AG09319 (cell line): ENCODE measurements around the gene ZNF598.

ENCODE experiments used
- DNase-seq: peaks from one replicate; pipeline ENCODE4 v3.0.0-alpha.2; 2010; ENCODE audit warnings: low read depth; ENCODE audit errors: extremely low read depth
- TF ChIP-seq, protein P1 (sequence below): IDR thresholded peaks from 2 replicates; pipeline ENCODE4 v1.5.1; 2011; ENCODE audit warnings: low read depth, mild to moderate bottlenecking, inconsistent platforms, low read length, moderate library complexity

The ZNF598 gene

DNA sequence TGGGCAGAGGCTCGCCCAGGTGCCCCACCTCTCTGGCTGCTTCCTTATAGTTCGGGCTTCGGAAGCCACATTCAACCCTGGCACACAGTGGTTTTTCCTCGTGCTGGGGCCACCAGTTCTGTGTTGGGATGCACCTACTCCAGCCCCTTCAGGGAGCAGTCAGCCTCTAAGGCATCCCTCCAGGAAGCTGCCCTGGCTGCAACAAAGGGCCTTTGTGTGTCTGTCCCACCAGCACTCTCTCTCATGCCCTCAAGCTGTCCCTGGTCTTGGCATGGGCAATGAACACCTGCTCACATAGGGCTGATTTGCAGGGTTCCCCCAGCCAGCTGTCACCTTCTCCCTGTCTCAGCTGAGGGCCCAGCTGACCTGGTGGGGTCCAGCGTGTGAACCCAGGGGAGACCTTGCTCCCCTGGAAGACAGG lies 27.6 kb downstream of the ZNF598 start:
- TF ChIP-seq, protein P1, sequence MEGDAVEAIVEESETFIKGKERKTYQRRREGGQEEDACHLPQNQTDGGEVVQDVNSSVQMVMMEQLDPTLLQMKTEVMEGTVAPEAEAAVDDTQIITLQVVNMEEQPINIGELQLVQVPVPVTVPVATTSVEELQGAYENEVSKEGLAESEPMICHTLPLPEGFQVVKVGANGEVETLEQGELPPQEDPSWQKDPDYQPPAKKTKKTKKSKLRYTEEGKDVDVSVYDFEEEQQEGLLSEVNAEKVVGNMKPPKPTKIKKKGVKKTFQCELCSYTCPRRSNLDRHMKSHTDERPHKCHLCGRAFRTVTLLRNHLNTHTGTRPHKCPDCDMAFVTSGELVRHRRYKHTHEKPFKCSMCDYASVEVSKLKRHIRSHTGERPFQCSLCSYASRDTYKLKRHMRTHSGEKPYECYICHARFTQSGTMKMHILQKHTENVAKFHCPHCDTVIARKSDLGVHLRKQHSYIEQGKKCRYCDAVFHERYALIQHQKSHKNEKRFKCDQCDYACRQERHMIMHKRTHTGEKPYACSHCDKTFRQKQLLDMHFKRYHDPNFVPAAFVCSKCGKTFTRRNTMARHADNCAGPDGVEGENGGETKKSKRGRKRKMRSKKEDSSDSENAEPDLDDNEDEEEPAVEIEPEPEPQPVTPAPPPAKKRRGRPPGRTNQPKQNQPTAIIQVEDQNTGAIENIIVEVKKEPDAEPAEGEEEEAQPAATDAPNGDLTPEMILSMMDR = no peak
- no peak for DNase-seq

GRCh38 chr16:1981398-1981836 lies 28.2 kb downstream of the ZNF598 start, which contains the start of gene NOXO1:
Gene NOXO1, minus strand, starts transcription at chr16:1981469. Its CDS starts 290 bp downstream, at chr16:1981179.
- no peak for DNase-seq
- TF ChIP-seq, protein P1 = no peak

GRCh38 chr16:1980770-1981087 lies 28.9 kb downstream of the ZNF598 start:
- DNase-seq = no peak
- TF ChIP-seq, protein P1 = no peak

DNA sequence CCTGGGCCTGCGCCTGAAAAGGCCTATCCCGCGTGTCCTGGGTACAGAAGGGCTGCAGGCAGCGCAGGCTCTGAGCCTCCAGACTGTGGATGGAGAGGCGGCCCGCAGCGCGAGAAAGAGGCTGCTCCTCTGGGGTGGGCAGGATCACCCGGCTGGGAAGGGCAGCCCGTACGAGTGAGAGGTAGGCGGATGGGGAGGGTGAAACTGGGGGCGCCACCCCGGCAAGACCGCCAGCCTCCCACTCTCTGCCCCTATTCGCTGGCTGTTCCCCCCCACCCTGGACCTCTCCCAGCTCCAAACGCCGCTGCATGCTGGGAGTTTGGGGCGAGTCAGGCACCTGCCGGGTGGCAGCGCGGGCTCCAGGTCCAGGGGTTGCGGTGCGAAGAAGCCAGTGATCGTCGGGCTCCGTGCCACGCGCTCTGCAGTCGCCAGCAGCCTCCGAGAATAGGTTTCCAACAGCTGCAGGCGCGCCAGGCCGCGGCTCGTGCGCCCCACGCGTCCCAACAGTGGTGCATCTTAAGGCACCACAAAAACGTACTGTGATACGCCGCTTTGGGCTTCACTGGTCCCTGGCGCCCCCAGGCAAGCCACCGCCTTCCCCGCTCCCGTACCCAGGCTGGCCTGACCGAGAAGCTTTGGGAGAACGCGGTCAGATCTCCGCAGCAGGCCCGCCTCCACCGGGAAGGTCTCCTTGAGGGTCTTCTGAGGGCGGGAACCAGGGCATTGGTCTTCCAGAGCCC lies 29.4 kb downstream of the ZNF598 start:
- DNase-seq = no peak
- TF ChIP-seq, protein P1 = no peak

DNA sequence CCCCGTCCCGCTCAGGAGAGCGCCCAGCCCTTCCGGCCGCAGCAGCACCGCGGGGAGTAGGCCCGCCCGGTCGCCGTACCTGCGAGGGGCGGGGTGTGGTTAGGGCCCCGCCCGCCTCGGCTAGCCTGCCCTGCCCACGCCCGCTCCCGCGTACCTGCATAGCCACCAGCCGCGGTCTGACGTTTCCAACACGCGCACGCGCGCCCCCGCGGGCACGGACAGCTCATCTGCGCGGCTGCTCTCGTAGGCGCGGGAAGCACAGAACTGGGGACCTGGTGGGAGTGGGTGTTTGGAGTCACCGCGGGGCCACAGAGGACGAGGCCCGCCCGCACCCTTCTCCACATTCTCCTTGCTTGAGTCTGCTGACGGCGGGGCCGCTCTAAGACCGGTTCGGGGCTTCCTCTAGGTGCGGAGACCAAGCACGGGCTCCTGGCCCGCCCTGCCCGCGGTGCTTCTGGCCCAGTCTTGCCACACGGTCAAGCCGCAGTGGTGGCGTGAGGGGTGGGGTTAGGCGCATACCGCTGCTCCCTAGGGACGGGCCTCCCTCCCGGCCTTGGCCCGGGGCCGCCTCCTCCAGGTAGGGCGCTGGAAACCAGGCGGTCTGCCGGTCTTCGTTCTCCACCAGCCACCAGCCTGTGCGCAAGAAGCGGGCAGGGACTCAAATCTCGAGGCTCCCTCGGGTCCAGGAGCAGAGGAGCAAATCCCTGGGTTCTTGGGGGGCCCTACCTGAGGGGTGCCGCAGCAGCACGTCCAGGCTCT lies 30.2 kb downstream of the ZNF598 start:
- TF ChIP-seq, protein P1 = no peak
- no peak for DNase-seq

DNA sequence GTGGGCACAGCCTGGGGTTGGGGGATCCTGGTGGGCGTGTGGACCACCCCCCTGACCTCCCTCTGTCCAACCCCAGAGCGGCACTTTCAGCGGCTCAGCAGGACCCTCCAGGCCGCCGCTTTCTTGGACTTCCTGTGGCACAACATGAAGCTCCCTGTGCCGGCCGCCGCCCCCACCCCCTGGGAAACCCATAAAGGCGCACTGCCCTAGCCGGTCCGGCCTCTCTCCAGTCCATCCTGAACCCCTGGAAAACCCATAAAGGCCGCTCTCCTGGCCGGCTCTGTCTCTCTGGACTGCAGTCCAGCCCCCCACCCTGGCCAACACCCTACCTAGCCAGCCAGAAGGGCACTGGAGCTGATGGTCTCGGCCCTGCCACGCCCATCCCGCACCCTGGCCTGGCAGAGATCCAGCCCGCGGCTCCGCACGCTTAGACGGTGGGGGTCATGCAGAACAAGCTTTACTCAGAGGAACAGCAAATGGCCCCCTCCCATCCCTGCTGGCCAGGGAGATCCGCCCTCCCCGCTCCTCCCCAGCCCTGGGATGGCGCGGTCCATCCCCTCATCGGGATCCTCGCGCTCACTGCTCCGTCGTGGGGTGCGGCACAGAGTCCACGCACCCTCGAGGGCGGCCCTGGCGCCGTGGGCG lies 31.0 kb downstream of the ZNF598 start:
- TF ChIP-seq, protein P1 = no peak
- no peak for DNase-seq

DNA sequence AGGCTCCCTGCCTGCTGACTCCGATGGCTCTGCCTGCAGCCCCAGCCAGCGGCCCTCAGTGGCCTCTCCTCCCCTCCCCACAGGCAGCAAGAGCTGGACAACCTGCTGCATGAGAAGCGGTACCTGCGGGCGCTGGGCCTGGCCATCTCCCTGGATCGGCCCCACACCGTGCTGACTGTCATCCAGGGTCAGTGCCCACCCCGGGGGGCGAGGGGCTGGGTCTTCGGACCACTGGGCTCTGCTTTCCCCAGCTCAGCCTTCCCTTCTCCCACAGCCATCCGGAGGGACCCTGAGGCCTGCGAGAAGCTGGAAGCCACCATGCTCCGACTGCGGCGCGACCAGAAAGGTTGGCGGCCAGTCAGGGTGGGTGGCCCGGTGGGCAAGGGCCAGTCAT lies 31.7 kb downstream of the ZNF598 start:
- DNase-seq = no peak
- TF ChIP-seq, protein P1 = no peak
